ENCODE results near the gene PLEKHA3.
"Not testable (repeated sequence)": the region's sequence is repeated elsewhere in the genome, so short reads cannot be mapped to it uniquely, and the experiment has no call there.

The PLEKHA3 gene

GRCh38 chr2:178457390-178457886 is 22.8 kb upstream of the PLEKHA3 start:
- no peak for DNase-seq
- Histone ChIP-seq H3K27ac (no peak overlapping the region), H3K27me3 (replicated peaks) (no peaks in the 10 kb centered on the region), H3K36me3 (replicated peaks) (no peaks in the 10 kb centered on the region), H3K4me3 (ENCODE audit: low read depth, low read length) (no peak overlapping the region)
- no peak for TF ChIP-seq CTCF (IDR thresholded peaks at IDR 0.05; ENCODE audit: low read depth, low read length, missing control alignments)
- in situ Hi-C loops (cut with HindIII; ENCODE audit: low pct_ligation_motif_present, low sequenced_read_pairs), result no loop called here

GRCh38 chr2:178469219-178469849 is 10.9 kb upstream of the PLEKHA3 start:
- DNase-seq, result no peak
- Histone ChIP-seq H3K27ac (no peak overlapping the region), H3K27me3 (replicated peaks) (no peaks in the 10 kb centered on the region), H3K4me3 (ENCODE audit: low read depth, low read length) (no peak overlapping the region), H3K36me3 (replicated peaks) (peaks cover 3% of the 10 kb centered on the region)
- no peak for TF ChIP-seq CTCF (IDR thresholded peaks at IDR 0.05; ENCODE audit: low read depth, low read length, missing control alignments)
- in situ Hi-C loops (cut with HindIII; ENCODE audit: low pct_ligation_motif_present, low sequenced_read_pairs), result no loop called here

- H3K27ac ChIP-seq; H3K36me3 ChIP-seq (replicated peaks); H3K4me3 ChIP-seq (ENCODE audit: low read depth, low read length); in situ Hi-C loops (cut with HindIII; ENCODE audit: low pct_ligation_motif_present, low sequenced_read_pairs); DNase-seq; H3K27me3 ChIP-seq (replicated peaks): not testable (repeated sequence)
These were observed 8.9 kb upstream of the PLEKHA3 start for GRCh38 chr2:178471313-178471712.

GRCh38 chr2:178473373-178473772 is 6.9 kb upstream of the PLEKHA3 start:
- in situ Hi-C loops (cut with HindIII; ENCODE audit: low pct_ligation_motif_present, low sequenced_read_pairs), result no loop called here

GRCh38 chr2:178473931-178474330 is 6.3 kb upstream of the PLEKHA3 start:
- no peak for DNase-seq
- no peaks in the 10 kb centered on the region for H3K36me3 ChIP-seq (replicated peaks)
- TF ChIP-seq CTCF (IDR thresholded peaks at IDR 0.05; ENCODE audit: low read depth, low read length, missing control alignments), result no peak
- no peak overlapping the region for H3K4me3 ChIP-seq (ENCODE audit: low read depth, low read length)
- no peak overlapping the region for H3K27ac ChIP-seq
- in situ Hi-C loops (cut with HindIII; ENCODE audit: low pct_ligation_motif_present, low sequenced_read_pairs), result no loop called here
- H3K27me3 ChIP-seq (replicated peaks), result no peaks in the 10 kb centered on the region

More at GRCh38 chr2:178473373-178473772, 6.9 kb upstream of the PLEKHA3 start:
- Histone ChIP-seq H3K27ac (no peak overlapping the region), H3K4me3 (ENCODE audit: low read depth, low read length) (no peak overlapping the region), H3K36me3 (replicated peaks) (no peaks in the 10 kb centered on the region), H3K27me3 (replicated peaks) (no peaks in the 10 kb centered on the region)
- DNase-seq, result no peak
- no peak for TF ChIP-seq CTCF (IDR thresholded peaks at IDR 0.05; ENCODE audit: low read depth, low read length, missing control alignments)

- Histone ChIP-seq H3K27me3 (replicated peaks) (no peaks in the 10 kb centered on the region), H3K4me3 (ENCODE audit: low read depth, low read length) (no peak overlapping the region), H3K36me3 (replicated peaks) (no peaks in the 10 kb centered on the region), H3K27ac (no peak overlapping the region)
- in situ Hi-C loops (cut with HindIII; ENCODE audit: low pct_ligation_motif_present, low sequenced_read_pairs), result no loop called here
- TF ChIP-seq CTCF (IDR thresholded peaks at IDR 0.05; ENCODE audit: low read depth, low read length, missing control alignments), result no peak
- DNase-seq, result no peak
These were observed 5.7 kb upstream of the PLEKHA3 start for GRCh38 chr2:178474560-178474959.

Measured in brain microvascular endothelial cell (primary cell).